ENCODE results near the gene ADAM19. TPM values are rescaled to one million over a fixed set of nuclear protein-coding genes. Genes with fewer than 3 reads are reported as not detected.
A peak's percentile ranks its signal among the peaks of the same experiment; 100 is the strongest.

Gene ADAM19
- total and polyA plus RNA-seq, 2 donors from 2014 or later = 0.88 to 9.2 TPM

GRCh38 chr5:157506981-157507780, 68.4 kb downstream of the ADAM19 start:
- intact Hi-C loops (cut with DNase I) = no loop called here
- Histone ChIP-seq H3K4me3 (ENCODE audit: low read length in 3 of 3) (no peak overlapping the region), H3K4me1 (ENCODE audit: control insufficient read depth in 2 of 3, insufficient read depth in 2 of 3, low read depth in 1 of 3, low read length in 3 of 3) (peaks cover 0 to 8% (median 4%) of the 10 kb centered on the region in 3 donors), H3K9me3 (ENCODE audit: control insufficient read depth in 2 of 3, insufficient read depth in 1 of 3, low read length in 3 of 3) (no peaks in the 10 kb centered on the region), H3K9ac (ENCODE audit: low read length in 3 of 3) (no peak overlapping the region), H3K27me3 (ENCODE audit: control insufficient read depth, insufficient read depth, low read length) (no peaks in the 10 kb centered on the region), H3K27ac (ENCODE audit: low read depth in 2 of 2, low read length in 2 of 2) (no peak overlapping the region), H3K36me3 (ENCODE audit: control insufficient read depth in 2 of 3, insufficient read depth in 3 of 3, low read length in 3 of 3) (no peaks in the 10 kb centered on the region)
- TF ChIP-seq CTCF (IDR thresholded peaks at IDR 0.05; ENCODE audit: borderline replicate concordance, extremely low read depth, insufficient read depth) = no peak
- FAIRE-seq (no peak), DNase-seq (peak in 1 of 5 donors; percentile 74)

- Histone ChIP-seq H3K4me3 (ENCODE audit: low read length in 3 of 3) (no peak overlapping the region), H3K4me1 (ENCODE audit: control insufficient read depth in 2 of 3, insufficient read depth in 2 of 3, low read depth in 1 of 3, low read length in 3 of 3) (peaks cover 0 to 6% (median 4%) of the 10 kb centered on the region in 3 donors), H3K27me3 (ENCODE audit: control insufficient read depth, insufficient read depth, low read length) (no peaks in the 10 kb centered on the region), H3K36me3 (ENCODE audit: control insufficient read depth in 2 of 3, insufficient read depth in 3 of 3, low read length in 3 of 3) (no peaks in the 10 kb centered on the region), H3K9me3 (ENCODE audit: control insufficient read depth in 2 of 3, insufficient read depth in 1 of 3, low read length in 3 of 3) (no peaks in the 10 kb centered on the region), H3K27ac (ENCODE audit: low read depth in 2 of 2, low read length in 2 of 2) (no peak overlapping the region), H3K9ac (ENCODE audit: low read length in 3 of 3) (no peak overlapping the region)
- DNase-seq (peak in 1 of 5 donors; percentile 36), FAIRE-seq (no peak)
- intact Hi-C loops (cut with DNase I) = no loop called here
- TF ChIP-seq CTCF (IDR thresholded peaks at IDR 0.05; ENCODE audit: borderline replicate concordance, extremely low read depth, insufficient read depth) = no peak
Measured at GRCh38 chr5:157506066-157506590, 69.4 kb downstream of the ADAM19 start.

- no peak overlapping the region for H3K9ac ChIP-seq (ENCODE audit: low read length in 3 of 3)
- DNase-seq (no peak), FAIRE-seq (no peak)
- peaks cover 0 to 6% (median 4%) of the 10 kb centered on the region in 3 donors for H3K4me1 ChIP-seq (ENCODE audit: control insufficient read depth in 2 of 3, insufficient read depth in 2 of 3, low read depth in 1 of 3, low read length in 3 of 3)
- H3K27me3 ChIP-seq (ENCODE audit: control insufficient read depth, insufficient read depth, low read length) = no peaks in the 10 kb centered on the region
- H3K9me3 ChIP-seq (ENCODE audit: control insufficient read depth in 2 of 3, insufficient read depth in 1 of 3, low read length in 3 of 3) = no peaks in the 10 kb centered on the region
- no peak for TF ChIP-seq CTCF (IDR thresholded peaks at IDR 0.05; ENCODE audit: borderline replicate concordance, extremely low read depth, insufficient read depth)
- no peaks in the 10 kb centered on the region for H3K36me3 ChIP-seq (ENCODE audit: control insufficient read depth in 2 of 3, insufficient read depth in 3 of 3, low read length in 3 of 3)
- H3K4me3 ChIP-seq (ENCODE audit: low read length in 3 of 3) = no peak overlapping the region
- intact Hi-C loops (cut with DNase I) = no loop called here
- no peak overlapping the region for H3K27ac ChIP-seq (ENCODE audit: low read depth in 2 of 2, low read length in 2 of 2)
Measured at GRCh38 chr5:157505496-157505895, 70.1 kb downstream of the ADAM19 start.
